Muscle of arm (tissue), 12 donors: ENCODE measurements around the gene LGALS8. TPM values are rescaled to one million over a fixed set of nuclear protein-coding genes. Genes with fewer than 3 reads are reported as not detected.
"Not testable (repeated sequence)": the region's sequence is repeated elsewhere in the genome, so short reads cannot be mapped to it uniquely, and the experiment has no call there.

Experiments used
- DNase-seq: peaks from one replicate; pipeline ENCODE4 v3.0.0-alpha.2; 2013
- polyA plus RNA-seq, 12 donors: library from polyadenylated mRNA; unstranded; fragments of 120-200 nt; gene quantifications; one replicate each; pipeline ENCODE4 v1.2.1, GENCODE V29; 2013; ENCODE audit not compliant: insufficient read length in 12 of 12

The LGALS8 gene
- polyA plus RNA-seq, 12 donors: 23.8 to 88.7 (median 32.6) TPM; not detected in 1

GRCh38 chr1:236577041-236577440 lies 53.3 kb downstream of the LGALS8 start:
- not testable (repeated sequence) for DNase-seq

GRCh38 chr1:236578661-236579060 lies 54.9 kb downstream of the LGALS8 start:
- DNase-seq: no peak

GRCh38 chr1:236580404-236580803 lies 56.6 kb downstream of the LGALS8 start:
- DNase-seq: not testable (repeated sequence)

GRCh38 chr1:236581528-236581927 lies 57.7 kb downstream of the LGALS8 start:
- no peak for DNase-seq

GRCh38 chr1:236589531-236589930 lies 65.7 kb downstream of the LGALS8 start:
- no peak for DNase-seq

- DNase-seq: no peak
Measured at GRCh38 chr1:236590553-236591150, 66.9 kb downstream of the LGALS8 start.

- no peak for DNase-seq
Measured at GRCh38 chr1:236602171-236602570, 78.4 kb downstream of the LGALS8 start.

Other genes with a start within 250 kb of the LGALS8 start
- gene ERO1B, start 242.0 kb upstream of the LGALS8 start, polyA plus RNA-seq: 10 to 100 TPM in 1 of 12 donors, 1 to 10 TPM in 10, not detected in 1; 2.0 to 10.5 (median 4.1) TPM
- 10 to 100 TPM in 1 of 12 donors, 1 to 10 TPM in 2, under 1 TPM in 7, not detected in 2; 0.19 to 16.6 (median 0.42) TPM for gene EDARADD, start 129.7 kb upstream of the LGALS8 start, polyA plus RNA-seq
- gene HEATR1, start 80.5 kb downstream of the LGALS8 start, polyA plus RNA-seq: 10 to 100 TPM in 11 of 12 donors, not detected in 1; 15.8 to 27.9 (median 20.8) TPM
- gene ACTN2, start 162.5 kb downstream of the LGALS8 start, polyA plus RNA-seq: 1,000 to 10,000 TPM in 9 of 12 donors, 100 to 1,000 TPM in 3; 316 to 2,671 (median 1,610) TPM